Epithelial cell of esophagus (primary cell): ENCODE data around the gene MIEN1.

Source experiments
- DNase-seq: peaks from one replicate; pipeline ENCODE4 v3.0.0; 2010; ENCODE audit warnings: low read depth
- H3K4me3 ChIP-seq: 2 replicates; pipeline ENCODE4 v1.5.1; 2011; ENCODE audit warnings: mild to moderate bottlenecking, low read length, control low read depth
- CTCF ChIP-seq: IDR thresholded peaks from 2 replicates; pipeline ENCODE4 v1.5.1; 2011; ENCODE audit warnings: low read depth, mild to moderate bottlenecking, low read length, control low read depth, inconsistent platforms; ENCODE audit not compliant: insufficient read depth; ENCODE audit errors: missing control alignments

The MIEN1 gene

GRCh38 chr17:39730095-39730921 is at the start of gene MIEN1:
TSS of gene MIEN1 (minus strand) at chr17:39730532. CDS start at chr17:39730495, 37 bp downstream.
- H3K4me3 ChIP-seq, result peak within 1 kb of the TSS; percentile 79
- peak; percentile 64 for TF ChIP-seq CTCF
- DNase-seq, result peak; percentile 80

GRCh38 chr17:39777534-39778365 is 47.4 kb upstream of the MIEN1 start:
- no peak overlapping the region for H3K4me3 ChIP-seq
- no peak for TF ChIP-seq CTCF

GRCh38 chr17:39776252-39776651 is 45.9 kb upstream of the MIEN1 start:
- no peak for TF ChIP-seq CTCF
- no peak for DNase-seq
- H3K4me3 ChIP-seq, result no peak overlapping the region

More at GRCh38 chr17:39777534-39778365, 47.4 kb upstream of the MIEN1 start:
- DNase-seq, result no peak

- TF ChIP-seq CTCF, result no peak
- no peak overlapping the region for H3K4me3 ChIP-seq
- no peak for DNase-seq
Observed at GRCh38 chr17:39775031-39775430, 44.7 kb upstream of the MIEN1 start.

GRCh38 chr17:39774047-39774446 is 43.7 kb upstream of the MIEN1 start:
- no peak overlapping the region for H3K4me3 ChIP-seq
- DNase-seq, result peak; percentile 23
- no peak for TF ChIP-seq CTCF

- no peak for DNase-seq
- no peak overlapping the region for H3K4me3 ChIP-seq
- TF ChIP-seq CTCF, result no peak
Observed at GRCh38 chr17:39772987-39773934, 42.9 kb upstream of the MIEN1 start.
